Urothelium cell line (cell line): Measurements from ENCODE around the gene BATF3.

Source experiments
- DNase-seq: peaks from one replicate; pipeline ENCODE4 v3.0.0; 2011; ENCODE audit warnings: low spot score, mixed read lengths
- FAIRE-seq: peaks from 2 replicates; lab custom pipeline; 2011; peaks lifted over from hg19 to GRCh38; lab: Jason Lieb, UNC

The BATF3 gene

DNA sequence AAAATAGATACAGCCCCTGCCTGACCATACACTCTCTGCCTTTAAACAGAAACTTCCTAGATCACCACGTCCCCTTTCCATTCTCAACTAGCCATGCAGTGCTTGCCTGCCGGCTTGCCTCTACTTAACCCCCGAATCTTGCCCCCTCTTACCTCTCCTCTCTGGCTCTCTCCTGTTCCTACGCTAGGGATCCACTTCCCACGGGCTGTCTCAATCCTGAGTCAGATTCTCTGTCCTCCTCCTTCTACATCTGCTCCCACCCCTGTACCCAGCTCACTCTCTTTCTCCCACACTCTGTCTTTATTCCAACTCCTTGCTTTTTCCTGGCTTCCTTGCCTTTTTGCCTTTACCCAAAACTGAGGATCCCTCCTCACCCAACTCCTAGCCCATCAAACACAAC is 61.7 kb downstream of the BATF3 start:
- DNase-seq = no peak
- FAIRE-seq = no peak
